GM20431 (cell line): ENCODE measurements around the gene PTPRZ1.

Experiments used
- in situ Hi-C: fragments of 300-500 bp; cut with MseI, MboI; formaldehyde crosslinking; loops from one replicate; pipeline ENCODE4 v1.15.0; 2020; ENCODE audit warnings: low sequenced_read_pairs; ENCODE audit not compliant: unreplicated experiment

The PTPRZ1 gene

GRCh38 chr7:122035876-122036275 lies 162.9 kb downstream of the PTPRZ1 start:
- in situ Hi-C loops: no loop called here

GRCh38 chr7:122038134-122038533 lies 165.2 kb downstream of the PTPRZ1 start:
- in situ Hi-C loops: no loop called here

GRCh38 chr7:122038904-122039303 lies 165.9 kb downstream of the PTPRZ1 start:
- in situ Hi-C loops: no loop called here

GRCh38 chr7:122040147-122040546 lies 167.2 kb downstream of the PTPRZ1 start:
- in situ Hi-C loops: no loop called here

GRCh38 chr7:122046402-122046801 lies 173.4 kb downstream of the PTPRZ1 start:
- in situ Hi-C loops: no loop called here

GRCh38 chr7:122054393-122054792 lies 181.4 kb downstream of the PTPRZ1 start:
- in situ Hi-C loops: no loop called here

GRCh38 chr7:122055073-122055472 lies 182.1 kb downstream of the PTPRZ1 start:
- in situ Hi-C loops: no loop called here

- in situ Hi-C loops: no loop called here
Measured at GRCh38 chr7:122056977-122057376, 184.0 kb downstream of the PTPRZ1 start.

- in situ Hi-C loops: no loop called here
Measured at GRCh38 chr7:122059542-122059941, 186.6 kb downstream of the PTPRZ1 start.

- in situ Hi-C loops: no loop called here
Measured at GRCh38 chr7:122063146-122063545, 190.2 kb downstream of the PTPRZ1 start.

- in situ Hi-C loops: no loop called here
Measured at GRCh38 chr7:122064971-122065370, 192.0 kb downstream of the PTPRZ1 start.

GRCh38 chr7:122067077-122067476 lies 194.1 kb downstream of the PTPRZ1 start:
- in situ Hi-C loops: no loop called here

GRCh38 chr7:122068046-122068445 lies 195.1 kb downstream of the PTPRZ1 start:
- in situ Hi-C loops: no loop called here

- in situ Hi-C loops: no loop called here
Measured at GRCh38 chr7:122068999-122069398, 196.0 kb downstream of the PTPRZ1 start.

GRCh38 chr7:122070062-122070461 lies 197.1 kb downstream of the PTPRZ1 start:
- in situ Hi-C loops: no loop called here

- in situ Hi-C loops: no loop called here
Measured at GRCh38 chr7:122070834-122071233, 197.9 kb downstream of the PTPRZ1 start.

GRCh38 chr7:122072272-122072671 lies 199.3 kb downstream of the PTPRZ1 start:
- in situ Hi-C loops: no loop called here

GRCh38 chr7:122072924-122073599 lies 200.1 kb downstream of the PTPRZ1 start:
- in situ Hi-C loops: no loop called here

GRCh38 chr7:122073635-122074034 lies 200.7 kb downstream of the PTPRZ1 start:
- in situ Hi-C loops: no loop called here

- in situ Hi-C loops: no loop called here
Measured at GRCh38 chr7:122082160-122082559, 209.2 kb downstream of the PTPRZ1 start.

GRCh38 chr7:122082670-122083069 lies 209.7 kb downstream of the PTPRZ1 start:
- in situ Hi-C loops: no loop called here
